HG03442 (cell line): ENCODE results near the gene ITM2A.

Source experiments
- ATAC-seq: cut with Tn5 transposase; IDR thresholded peaks from one replicate; pipeline ENCODE4 v1.9.1; 2021; ENCODE audit warnings: mild to moderate bottlenecking, moderate library complexity; ENCODE audit not compliant: unreplicated experiment

Gene ITM2A

DNA sequence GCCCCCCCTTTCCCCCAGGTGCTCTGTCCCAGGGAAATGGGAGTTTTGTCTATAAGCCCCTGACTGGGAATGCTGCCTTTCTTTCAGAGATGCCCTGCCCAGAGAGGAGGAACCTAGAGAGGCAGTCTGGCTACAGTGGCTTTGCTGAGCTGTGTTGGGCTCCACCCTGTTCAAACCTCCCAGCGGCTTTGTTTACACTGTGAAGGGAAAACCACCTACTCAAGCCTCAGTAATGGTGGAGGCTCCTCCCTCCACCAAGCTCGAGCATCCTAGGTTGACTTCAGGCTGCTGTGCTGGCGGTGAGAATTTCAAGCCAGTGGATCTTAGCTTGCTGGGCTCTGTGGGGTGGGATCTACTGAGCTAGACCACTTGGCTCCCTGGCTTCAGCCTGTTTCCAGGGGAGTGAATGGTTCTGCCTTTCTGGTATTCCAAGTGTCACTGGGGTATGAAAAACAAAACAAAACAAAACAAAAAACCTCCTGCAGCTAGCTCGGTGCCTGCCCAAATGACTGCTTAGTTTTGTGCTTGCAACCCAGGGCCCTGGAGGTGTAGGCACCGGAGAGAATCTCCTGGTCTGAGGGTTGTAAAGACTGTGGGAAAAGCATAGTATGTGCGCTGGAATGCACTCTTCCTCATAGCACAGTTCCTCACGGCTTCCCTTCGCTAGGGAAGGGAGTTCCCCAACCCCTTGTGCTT lies 41.7 kb downstream of the ITM2A start:
- ATAC-seq = no peak
